H1 (cell line): Measurements from ENCODE around the gene SPTLC3.

Experiments
- CHD2 ChIP-seq: IDR thresholded peaks from 2 replicates; pipeline ENCODE4 v1.6.1; 2012; ENCODE audit warnings: low read length, improper control_type of control experiment
- EZH2 ChIP-seq: fragments of 200-600 bp; sonication (generic); IDR thresholded peaks from 2 replicates; pipeline ENCODE4 v1.7.1; 2012; ENCODE audit warnings: low read depth, mild to moderate bottlenecking, moderate library complexity, low read length, inconsistent platforms; ENCODE audit not compliant: severe bottlenecking
- FOSL1 ChIP-seq: IDR thresholded peaks from 2 replicates; pipeline ENCODE4 v1.6.1; 2011; ENCODE audit warnings: mild to moderate bottlenecking, low read depth, low read length, moderate library complexity; ENCODE audit not compliant: insufficient read depth
- NRF1 ChIP-seq: IDR thresholded peaks from 2 replicates; pipeline ENCODE4 v1.6.1; 2011; ENCODE audit warnings: mild to moderate bottlenecking, low read depth, low read length, improper control_type of control experiment
- POLR2A ChIP-seq, 2 experiments: IDR thresholded peaks; 1 replicate in 1 of 2; 2 replicates in 1 of 2; pipeline ENCODE4 v1.6.1; 2011; ENCODE audit warnings: low read depth in 2 of 2, low read length in 2 of 2, mild to moderate bottlenecking in 2 of 2; ENCODE audit errors: control extremely low read depth in 1 of 2
- POLR2AphosphoS5 ChIP-seq: IDR thresholded peaks from 2 replicates; pipeline ENCODE4 v1.6.1; 2011; ENCODE audit warnings: low read depth, low read length
- SRF ChIP-seq: IDR thresholded peaks from 2 replicates; pipeline ENCODE4 v1.6.1; 2011; ENCODE audit warnings: mild to moderate bottlenecking, low read depth, low read length, moderate library complexity
- TAF1 ChIP-seq: IDR thresholded peaks from 2 replicates; pipeline ENCODE4 v1.6.1; 2011; ENCODE audit warnings: mild to moderate bottlenecking, low read depth, low read length
- YY1 ChIP-seq: IDR thresholded peaks from 2 replicates; pipeline ENCODE4 v1.6.1; 2011; ENCODE audit warnings: low read depth, mild to moderate bottlenecking, low read length
- TF ChIP-seq, protein P1 (sequence below), 3 experiments: IDR thresholded peaks; 1 replicate in 2 of 3; 2 replicates in 1 of 3; pipeline versions ENCODE4 v1.5.1 to v1.6.1; 2011; ENCODE audit warnings: low read length in 3 of 3, mild to moderate bottlenecking in 3 of 3, inconsistent platforms in 2 of 3, low read depth in 1 of 3, moderate library complexity in 1 of 3; ENCODE audit not compliant: insufficient read depth in 1 of 3; ENCODE audit errors: control extremely low read depth in 1 of 3
- TF ChIP-seq, protein P2 (sequence below): IDR thresholded peaks from 2 replicates; pipeline ENCODE4 v1.6.1; 2012; ENCODE audit warnings: inconsistent platforms

DNA sequence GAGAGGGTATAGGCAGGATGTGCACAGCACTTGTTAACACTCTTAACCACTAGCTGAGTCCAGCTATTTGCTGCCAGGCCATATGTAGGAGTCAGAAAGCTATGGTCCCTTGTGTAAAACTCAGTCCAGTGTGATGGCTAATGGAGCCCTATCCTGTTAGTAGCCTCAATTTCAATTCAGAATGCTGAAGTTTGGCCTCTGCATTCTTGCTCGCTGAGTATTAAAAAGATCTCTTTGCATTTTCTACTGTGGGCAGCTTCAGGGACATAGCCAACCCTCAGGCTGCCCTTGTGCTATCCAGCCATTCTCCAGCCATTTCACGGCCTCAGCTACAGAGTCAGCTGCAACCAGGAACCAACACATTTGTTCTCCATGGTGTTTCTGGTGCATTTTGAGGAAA is 92.5 kb downstream of the SPTLC3 start:
- TF ChIP-seq, protein P1, sequence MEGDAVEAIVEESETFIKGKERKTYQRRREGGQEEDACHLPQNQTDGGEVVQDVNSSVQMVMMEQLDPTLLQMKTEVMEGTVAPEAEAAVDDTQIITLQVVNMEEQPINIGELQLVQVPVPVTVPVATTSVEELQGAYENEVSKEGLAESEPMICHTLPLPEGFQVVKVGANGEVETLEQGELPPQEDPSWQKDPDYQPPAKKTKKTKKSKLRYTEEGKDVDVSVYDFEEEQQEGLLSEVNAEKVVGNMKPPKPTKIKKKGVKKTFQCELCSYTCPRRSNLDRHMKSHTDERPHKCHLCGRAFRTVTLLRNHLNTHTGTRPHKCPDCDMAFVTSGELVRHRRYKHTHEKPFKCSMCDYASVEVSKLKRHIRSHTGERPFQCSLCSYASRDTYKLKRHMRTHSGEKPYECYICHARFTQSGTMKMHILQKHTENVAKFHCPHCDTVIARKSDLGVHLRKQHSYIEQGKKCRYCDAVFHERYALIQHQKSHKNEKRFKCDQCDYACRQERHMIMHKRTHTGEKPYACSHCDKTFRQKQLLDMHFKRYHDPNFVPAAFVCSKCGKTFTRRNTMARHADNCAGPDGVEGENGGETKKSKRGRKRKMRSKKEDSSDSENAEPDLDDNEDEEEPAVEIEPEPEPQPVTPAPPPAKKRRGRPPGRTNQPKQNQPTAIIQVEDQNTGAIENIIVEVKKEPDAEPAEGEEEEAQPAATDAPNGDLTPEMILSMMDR (IDR thresholded peaks at IDR 0.05; ENCODE audit: control extremely low read depth in 1 of 3, insufficient read depth in 1 of 3, low read depth in 1 of 3, low read length in 3 of 3), result no peak
- TF ChIP-seq SRF (no peak), POLR2A (IDR thresholded peaks at IDR 0.05; ENCODE audit: control extremely low read depth in 1 of 2, low read depth in 2 of 2, low read length in 2 of 2) (no peak), YY1 (no peak), TAF1 (no peak), NRF1 (no peak), EZH2 (no peak), POLR2AphosphoS5 (no peak), CHD2 (no peak), FOSL1 (no peak)
- TF ChIP-seq, protein P2, sequence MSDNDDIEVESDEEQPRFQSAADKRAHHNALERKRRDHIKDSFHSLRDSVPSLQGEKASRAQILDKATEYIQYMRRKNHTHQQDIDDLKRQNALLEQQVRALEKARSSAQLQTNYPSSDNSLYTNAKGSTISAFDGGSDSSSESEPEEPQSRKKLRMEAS, result no peak
